Stimulated activated naive CD8-positive, alpha-beta T cell treated with anti-CD3 and anti-CD28 coated beads, Interleukin-15, amount 100 ng/mL, for 72 hours (primary cell): Measurements from ENCODE around the gene ASCC2.
A peak's percentile ranks its signal among the peaks of the same experiment; 100 is the strongest.
"Not testable (repeated sequence)": the region's sequence is repeated elsewhere in the genome, so short reads cannot be mapped to it uniquely, and the experiment has no call there.

Source experiments
- ATAC-seq: fragments of 150-1000 bp; cut with Tn5 transposase; 2 replicates; pipeline ENCODE4 v1.10.0; 2021; ENCODE audit warnings: mild to moderate bottlenecking, moderate library complexity
- DNase-seq, 2 donors: peaks; one replicate each; pipeline ENCODE4 v3.0.0; 2021 to 2022
- H3K27ac Mint-ChIP-seq, 2 donors: one replicate each; pipeline ENCODE4 v1.8.0; 2022; ENCODE audit warnings: mild to moderate bottlenecking in 2 of 2, mixed read lengths in 2 of 2, moderate library complexity in 2 of 2
- H3K27me3 Mint-ChIP-seq: one replicate; pipeline ENCODE4 v1.8.0; 2022; ENCODE audit warnings: mixed read lengths
- H3K4me1 Mint-ChIP-seq: one replicate; pipeline ENCODE4 v1.8.0; 2022; ENCODE audit warnings: mild to moderate bottlenecking, mixed read lengths
- H3K4me3 Mint-ChIP-seq, 2 donors: one replicate each; pipeline ENCODE4 v1.8.0; 2022; ENCODE audit warnings: mild to moderate bottlenecking in 2 of 2, mixed read lengths in 2 of 2, moderate library complexity in 1 of 2
- H3K9me3 Mint-ChIP-seq, 2 donors: one replicate each; pipeline ENCODE4 v1.8.0; 2022; ENCODE audit warnings: mixed read lengths in 2 of 2

Gene ASCC2

DNA sequence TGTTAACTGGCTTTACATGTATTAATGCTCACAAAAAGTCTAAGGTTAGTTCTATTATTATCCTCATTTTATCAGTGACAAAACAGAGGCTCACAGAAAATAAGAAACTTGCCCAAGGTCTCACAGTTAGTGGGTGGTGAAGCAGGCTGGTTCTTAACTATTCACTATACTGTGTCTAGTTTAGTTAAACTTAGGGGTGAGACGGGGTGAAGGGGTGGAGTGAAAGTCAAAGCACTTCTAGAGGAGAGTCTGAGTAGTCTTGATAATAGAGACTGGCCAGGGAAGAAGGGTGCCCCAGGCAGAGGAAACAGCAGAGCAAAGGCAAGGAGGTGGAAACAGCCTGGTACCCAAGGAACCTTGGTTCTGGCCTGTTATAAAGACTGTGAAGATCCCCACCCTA is 4.0 kb downstream of the ASCC2 start:
- peaks cover 0 to 2% of the 10 kb centered on the region in 2 donors for H3K9me3 Mint-ChIP-seq
- no peaks in the 10 kb centered on the region for H3K27me3 Mint-ChIP-seq
- ATAC-seq (no peak), DNase-seq (no peak)
- H3K4me1 Mint-ChIP-seq: peaks cover 38% of the 10 kb centered on the region
- no peak overlapping the region for H3K4me3 Mint-ChIP-seq
- no peak overlapping the region for H3K27ac Mint-ChIP-seq

DNA sequence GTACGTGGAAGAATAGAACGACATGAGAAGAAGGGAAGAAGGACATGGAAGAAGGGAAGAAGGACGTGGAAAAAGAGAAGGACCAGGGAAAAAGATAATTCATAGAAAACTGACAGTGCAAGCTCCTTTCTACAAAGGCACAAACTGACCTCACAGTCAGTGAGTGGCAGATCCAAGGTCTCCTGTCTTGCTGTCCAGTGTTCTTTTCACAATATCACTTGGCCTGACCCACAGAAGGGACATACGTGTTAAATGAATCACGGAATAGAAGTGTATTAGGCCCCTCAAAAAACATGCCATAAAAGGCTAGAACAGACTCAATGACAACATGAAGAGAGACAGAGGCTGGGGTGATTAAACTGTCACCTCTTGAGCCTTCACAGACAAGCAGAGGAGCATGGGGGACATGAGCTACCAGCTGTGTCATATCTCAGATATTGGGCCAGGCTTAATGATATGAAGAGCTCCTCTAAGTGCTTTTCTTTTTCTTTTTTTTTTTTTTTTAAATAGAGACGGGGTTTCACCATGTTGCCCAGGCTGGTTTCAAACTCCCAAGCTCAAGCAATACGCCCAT is 4.6 kb downstream of the ASCC2 start:
- no peak overlapping the region for H3K4me3 Mint-ChIP-seq
- no peaks in the 10 kb centered on the region for H3K27me3 Mint-ChIP-seq
- no peak overlapping the region for H3K27ac Mint-ChIP-seq
- DNase-seq (no peak), ATAC-seq (no peak)
- H3K4me1 Mint-ChIP-seq: peaks cover 33% of the 10 kb centered on the region
- H3K9me3 Mint-ChIP-seq: no peaks in the 10 kb centered on the region

DNA sequence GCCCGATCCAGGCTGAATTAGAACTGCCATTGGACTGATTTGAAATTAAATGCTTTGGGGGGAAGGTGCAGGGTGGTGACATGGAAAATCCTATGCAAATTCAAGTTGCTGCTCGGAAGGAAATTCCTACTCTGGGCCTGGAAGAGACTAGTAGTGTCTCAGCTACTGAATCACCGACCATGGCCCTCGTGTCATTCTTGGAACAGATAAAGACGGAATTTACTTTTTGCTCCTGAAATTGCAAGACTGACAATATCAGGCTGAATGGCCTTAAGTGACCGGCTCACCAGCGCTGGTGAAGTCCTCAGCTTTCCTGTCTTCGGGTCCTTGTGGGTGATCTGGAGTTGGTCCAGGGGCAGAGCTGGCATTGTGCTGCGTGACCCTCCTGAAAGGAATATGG is 6.1 kb downstream of the ASCC2 start:
- Mint-ChIP-seq H3K9me3 (no peaks in the 10 kb centered on the region), H3K4me1 (peaks cover 20% of the 10 kb centered on the region), H3K27ac (no peak overlapping the region)

DNA sequence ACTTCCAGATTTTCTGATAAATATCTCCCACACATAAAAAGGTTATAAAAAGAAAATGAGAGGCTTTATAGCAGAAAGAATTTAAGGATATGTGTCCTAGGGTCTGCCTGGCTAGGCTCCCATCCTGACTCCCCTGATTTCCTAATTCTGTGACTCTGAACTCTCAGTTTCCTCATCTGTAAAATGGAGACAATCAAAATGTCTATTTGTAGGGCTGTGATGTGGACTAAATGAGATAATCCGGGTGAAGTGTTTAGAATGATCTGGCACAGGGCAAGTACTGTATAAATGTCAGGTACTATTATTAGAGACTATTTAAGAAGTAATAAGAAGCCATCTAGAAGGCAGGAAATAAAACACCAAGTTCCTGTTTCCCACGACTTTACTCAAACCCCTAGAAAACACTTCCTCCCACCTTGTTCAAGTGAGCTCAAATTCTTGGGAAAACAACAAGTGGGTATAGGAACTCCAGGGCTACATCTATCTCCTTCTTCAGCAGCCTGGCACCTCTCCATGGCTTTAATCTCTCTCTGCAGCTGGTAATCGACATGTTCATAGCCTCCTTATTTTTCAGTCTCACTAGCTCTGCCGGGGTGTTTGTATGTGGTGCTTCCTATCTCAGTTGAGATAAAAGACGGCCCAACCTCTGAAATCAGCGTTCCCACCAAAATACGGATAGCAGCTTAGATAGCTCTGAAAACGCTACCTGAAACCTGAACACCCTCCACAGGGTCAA is 6.7 kb downstream of the ASCC2 start:
- DNase-seq (no peak), ATAC-seq (no peak)
- Mint-ChIP-seq H3K27me3 (no peaks in the 10 kb centered on the region), H3K27ac (peak overlapping the region in 1 of 2 donors; percentile 44), H3K9me3 (no peaks in the 10 kb centered on the region), H3K4me3 (no peak overlapping the region), H3K4me1 (peaks cover 14% of the 10 kb centered on the region)

More for the DNA sequence above, 6.1 kb downstream of the ASCC2 start:
- Mint-ChIP-seq H3K4me3 (no peak overlapping the region), H3K27me3 (no peaks in the 10 kb centered on the region)
- DNase-seq (no peak), ATAC-seq (no peak)

DNA sequence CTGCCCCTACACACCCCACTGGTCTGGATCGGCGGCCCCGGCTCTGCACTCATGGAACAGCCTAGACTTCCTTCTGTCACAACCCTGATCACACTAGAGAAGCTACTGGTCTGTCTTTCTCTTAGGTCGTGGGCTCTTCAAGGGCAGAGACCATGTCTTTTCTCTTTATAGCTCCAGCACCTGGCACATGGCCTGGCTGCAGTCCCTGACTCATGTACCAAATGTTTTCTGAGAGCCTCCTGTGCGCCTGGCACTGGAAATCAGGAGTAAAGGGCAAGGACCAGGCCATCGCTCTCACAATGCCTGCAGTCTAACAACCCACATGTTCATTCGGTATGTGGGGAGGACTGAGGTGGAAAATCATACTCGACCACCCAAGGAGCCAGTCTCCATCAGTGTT is 7.5 kb downstream of the ASCC2 start:
- Mint-ChIP-seq H3K4me1 (peaks cover 7% of the 10 kb centered on the region), H3K9me3 (no peaks in the 10 kb centered on the region), H3K4me3 (no peak overlapping the region), H3K27me3 (no peaks in the 10 kb centered on the region), H3K27ac (peak overlapping the region in 1 of 2 donors; percentile 39)
- DNase-seq (no peak), ATAC-seq (no peak)

DNA sequence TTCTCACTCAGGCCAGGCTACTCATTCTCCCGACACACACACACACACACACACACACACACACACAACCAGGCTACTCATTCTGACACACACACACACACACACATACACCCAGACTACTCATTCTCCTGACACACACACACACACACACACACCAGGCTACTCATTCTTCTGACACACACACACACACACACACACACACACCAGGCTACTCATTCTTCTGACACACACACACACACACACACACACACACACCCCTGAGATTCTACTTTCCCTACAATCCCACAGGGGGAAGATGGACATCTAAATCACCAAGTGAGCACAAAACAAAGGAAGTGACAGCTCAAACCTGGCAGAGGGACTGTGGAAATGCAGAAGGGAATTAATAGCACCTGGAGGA is 10.3 kb downstream of the ASCC2 start:
- not testable (repeated sequence) for H3K9me3 Mint-ChIP-seq, H3K4me1 Mint-ChIP-seq, ATAC-seq, DNase-seq, H3K27me3 Mint-ChIP-seq, H3K4me3 Mint-ChIP-seq
- peak overlapping the region in 1 of 2 donors; percentile 62 for H3K27ac Mint-ChIP-seq

DNA sequence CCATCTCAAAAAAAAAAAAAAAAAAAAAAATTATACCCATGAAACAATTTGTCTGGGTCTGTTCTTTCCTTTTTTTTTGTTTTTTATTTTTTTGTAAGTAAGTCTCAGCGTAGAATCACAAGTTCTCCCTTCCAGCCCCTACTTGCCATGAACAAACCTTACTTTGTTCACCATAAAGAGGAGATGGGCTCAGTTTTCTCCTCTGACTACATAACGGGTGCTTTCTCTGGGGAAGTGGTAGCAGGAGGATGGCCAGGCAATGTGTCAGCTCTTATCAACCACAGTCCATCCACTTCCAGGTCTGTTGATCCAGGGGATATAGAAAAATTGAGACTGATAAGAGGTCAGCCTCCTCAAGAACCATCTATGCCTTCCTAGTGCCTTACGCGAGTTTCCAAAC is 11.0 kb downstream of the ASCC2 start:
- Mint-ChIP-seq H3K4me1 (peaks cover 8% of the 10 kb centered on the region), H3K27me3 (no peaks in the 10 kb centered on the region), H3K27ac (no peak overlapping the region), H3K4me3 (no peak overlapping the region), H3K9me3 (no peaks in the 10 kb centered on the region)
- DNase-seq (no peak), ATAC-seq (no peak)

DNA sequence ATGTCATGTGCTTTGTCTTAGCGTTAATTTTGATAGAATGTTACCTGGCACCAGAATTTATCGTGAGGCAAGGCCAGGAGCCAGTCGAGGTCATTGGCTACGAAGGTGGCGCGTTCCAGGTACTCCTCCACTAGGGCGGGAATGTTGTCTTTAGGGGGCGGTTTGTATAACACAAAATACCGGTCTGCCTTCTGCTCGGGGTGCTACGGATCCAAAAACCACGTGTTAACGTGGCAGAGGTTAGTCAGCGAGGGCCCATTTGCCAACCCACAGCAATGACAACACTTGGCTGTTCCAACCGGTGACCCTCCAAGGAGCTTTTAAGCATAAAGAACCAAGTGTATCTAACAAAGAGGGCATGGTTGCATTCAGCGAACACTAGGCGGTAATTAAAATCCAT is 12.5 kb downstream of the ASCC2 start:
- Mint-ChIP-seq H3K4me1 (peaks cover 21% of the 10 kb centered on the region), H3K27me3 (no peaks in the 10 kb centered on the region), H3K4me3 (no peak overlapping the region), H3K9me3 (no peaks in the 10 kb centered on the region), H3K27ac (no peak overlapping the region)
- ATAC-seq (no peak), DNase-seq (no peak)

DNA sequence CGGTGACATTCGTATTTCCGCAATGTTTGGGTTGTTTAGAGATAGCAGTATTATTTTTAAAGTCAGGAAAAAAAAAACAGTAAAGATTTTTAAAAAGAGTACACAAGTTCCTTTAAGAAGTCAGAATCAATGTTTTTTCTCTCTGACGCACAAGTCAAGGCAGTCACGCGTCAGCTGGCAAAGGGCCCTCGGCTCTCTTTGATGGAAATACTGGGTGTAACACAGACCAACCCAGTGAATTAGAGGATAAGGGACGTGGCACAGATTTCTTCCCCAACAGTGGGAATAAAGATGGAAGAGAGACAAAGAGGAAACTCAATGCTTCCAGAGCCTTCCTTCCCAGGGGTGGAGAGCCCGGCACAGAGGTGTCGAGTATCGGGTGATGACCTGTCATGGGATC is 13.4 kb downstream of the ASCC2 start:
- ATAC-seq (no peak), DNase-seq (no peak)
- no peaks in the 10 kb centered on the region for H3K27me3 Mint-ChIP-seq
- peaks cover 18% of the 10 kb centered on the region for H3K4me1 Mint-ChIP-seq
- no peak overlapping the region for H3K4me3 Mint-ChIP-seq
- no peaks in the 10 kb centered on the region for H3K9me3 Mint-ChIP-seq
- no peak overlapping the region for H3K27ac Mint-ChIP-seq

DNA sequence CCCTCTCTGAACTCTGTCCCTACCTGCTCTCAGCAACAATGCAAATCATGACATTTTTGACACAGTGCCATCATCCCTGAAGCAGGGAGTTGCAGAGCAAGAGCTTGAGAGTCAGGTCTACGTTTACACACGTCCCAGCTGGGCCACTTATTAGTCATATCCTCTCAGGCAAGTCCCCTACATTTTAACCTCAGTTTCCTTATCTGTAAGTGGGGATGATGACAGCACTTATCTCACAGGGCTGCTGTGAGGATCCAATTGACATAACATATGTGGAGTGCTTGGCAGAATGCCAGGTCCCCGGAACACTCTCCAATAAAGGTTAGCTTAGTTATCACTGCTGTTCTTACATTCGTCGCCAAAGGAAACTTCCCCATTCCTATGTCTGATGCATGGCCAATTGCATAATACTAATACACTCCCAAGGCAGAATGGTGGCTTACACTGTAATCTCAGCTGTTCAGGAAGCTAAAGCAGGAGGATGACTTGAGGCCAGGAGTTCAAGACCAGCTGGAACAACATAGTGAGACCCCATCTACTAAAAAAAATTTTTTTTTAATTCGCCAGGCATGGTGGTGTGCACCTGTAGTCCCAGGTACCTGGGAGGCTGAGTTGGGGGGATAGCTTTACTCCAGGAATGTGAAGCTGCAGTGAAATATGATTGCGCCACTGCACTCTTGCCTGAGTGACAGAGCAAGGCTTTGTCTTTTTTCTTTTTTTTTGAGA is 16.6 kb downstream of the ASCC2 start:
- H3K27ac Mint-ChIP-seq: peak overlapping the region; percentile 67 to 80
- H3K4me3 Mint-ChIP-seq: no peak overlapping the region
- H3K27me3 Mint-ChIP-seq: no peaks in the 10 kb centered on the region
- peaks cover 22% of the 10 kb centered on the region for H3K4me1 Mint-ChIP-seq
- DNase-seq: peak; percentile 8 to 63
- no peaks in the 10 kb centered on the region for H3K9me3 Mint-ChIP-seq
- peak; percentile 100 for ATAC-seq

DNA sequence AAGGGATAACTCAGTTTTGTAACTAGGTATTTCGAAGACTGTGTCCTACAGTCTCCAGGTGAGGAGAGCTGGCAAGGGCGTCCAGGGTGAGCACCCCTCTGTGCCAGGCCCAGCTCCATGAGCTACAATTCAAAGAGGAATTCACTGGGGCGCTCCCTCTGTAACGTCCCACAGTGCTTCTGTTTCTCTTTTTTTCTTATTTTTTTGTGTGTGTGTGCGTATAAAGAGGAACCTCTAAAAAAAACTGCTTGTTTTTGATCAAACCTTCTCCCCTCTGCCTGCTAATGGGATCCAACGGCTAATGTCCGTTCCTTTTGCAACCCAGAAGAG is 17.1 kb downstream of the ASCC2 start:
- peaks cover 22% of the 10 kb centered on the region for H3K4me1 Mint-ChIP-seq
- H3K27ac Mint-ChIP-seq: peak overlapping the region; percentile 67 to 80
- H3K4me3 Mint-ChIP-seq: no peak overlapping the region

DNA sequence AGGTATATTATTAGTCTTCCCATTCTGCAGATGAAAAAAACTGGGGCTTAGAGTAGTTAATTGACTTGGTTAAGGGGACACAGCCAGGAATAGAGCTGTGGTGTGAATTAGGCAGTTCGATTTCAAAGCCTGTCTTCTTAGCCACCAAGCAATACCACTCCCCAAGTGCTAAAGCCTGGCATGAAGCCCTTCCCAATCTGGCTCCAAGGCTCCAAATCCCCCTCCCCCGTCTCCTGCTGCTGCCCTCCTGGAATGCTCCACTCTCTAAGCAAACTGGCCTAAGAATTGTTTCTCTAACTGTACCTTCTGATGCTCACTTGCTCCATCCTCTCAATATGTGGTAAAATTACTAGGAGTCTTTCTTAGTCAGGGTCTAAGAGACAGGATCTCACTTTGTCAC is 18.6 kb downstream of the ASCC2 start:
- H3K27ac Mint-ChIP-seq: peak overlapping the region in 1 of 2 donors; percentile 42
- H3K4me3 Mint-ChIP-seq: no peak overlapping the region
- ATAC-seq (no peak), DNase-seq (no peak)
- H3K9me3 Mint-ChIP-seq: no peaks in the 10 kb centered on the region
- no peaks in the 10 kb centered on the region for H3K27me3 Mint-ChIP-seq
- H3K4me1 Mint-ChIP-seq: peaks cover 22% of the 10 kb centered on the region

More for the DNA sequence above, 17.1 kb downstream of the ASCC2 start:
- H3K9me3 Mint-ChIP-seq: no peaks in the 10 kb centered on the region
- DNase-seq (no peak), ATAC-seq (no peak)
- H3K27me3 Mint-ChIP-seq: no peaks in the 10 kb centered on the region

DNA sequence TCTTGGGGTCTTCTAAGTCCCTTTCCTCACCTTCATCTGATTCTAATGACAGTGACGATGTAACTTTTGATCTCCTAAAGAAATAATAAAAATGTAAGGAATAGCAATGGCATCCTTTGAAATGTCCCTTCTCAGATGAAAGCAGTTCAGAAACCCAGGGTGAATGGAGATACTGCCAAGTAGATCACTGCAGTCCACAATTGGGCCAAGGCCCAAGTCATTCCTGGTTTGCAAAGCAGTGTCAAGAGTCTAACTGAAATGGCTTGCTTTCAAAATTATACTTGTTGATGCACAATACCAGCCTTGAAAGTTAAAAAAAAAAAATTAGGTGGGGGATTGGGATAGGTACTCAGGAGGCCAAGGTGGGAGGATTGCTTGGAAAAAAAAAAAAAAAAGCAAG is 20.4 kb downstream of the ASCC2 start:
- no peaks in the 10 kb centered on the region for H3K27me3 Mint-ChIP-seq
- ATAC-seq (no peak), DNase-seq (no peak)
- H3K4me1 Mint-ChIP-seq: peaks cover 22% of the 10 kb centered on the region
- peak overlapping the region in 1 of 2 donors; percentile 42 for H3K27ac Mint-ChIP-seq
- no peaks in the 10 kb centered on the region for H3K9me3 Mint-ChIP-seq
- H3K4me3 Mint-ChIP-seq: no peak overlapping the region

DNA sequence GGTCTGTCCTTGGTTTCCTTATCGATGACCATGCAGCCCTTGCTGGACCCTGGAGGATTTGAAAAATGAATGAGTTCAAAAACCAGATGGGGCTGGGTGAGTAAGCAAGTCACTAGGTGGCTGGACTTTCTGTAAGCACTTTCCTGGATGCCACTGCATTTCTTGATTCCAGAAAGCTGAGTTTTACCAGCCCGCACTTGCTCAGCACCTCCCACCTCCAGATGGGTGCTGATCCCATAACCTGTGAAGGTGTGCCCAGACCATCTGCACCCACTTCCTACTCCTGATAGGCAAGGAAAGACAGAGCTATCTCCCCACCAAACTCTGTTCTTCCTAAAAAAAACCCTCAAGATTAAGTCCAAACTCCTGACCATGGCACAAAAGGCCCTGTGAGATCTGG is 21.1 kb downstream of the ASCC2 start:
- H3K9me3 Mint-ChIP-seq: no peaks in the 10 kb centered on the region
- H3K4me3 Mint-ChIP-seq: no peak overlapping the region
- DNase-seq (no peak), ATAC-seq (no peak)
- peaks cover 18% of the 10 kb centered on the region for H3K4me1 Mint-ChIP-seq
- peak overlapping the region in 1 of 2 donors; percentile 42 for H3K27ac Mint-ChIP-seq
- no peaks in the 10 kb centered on the region for H3K27me3 Mint-ChIP-seq

DNA sequence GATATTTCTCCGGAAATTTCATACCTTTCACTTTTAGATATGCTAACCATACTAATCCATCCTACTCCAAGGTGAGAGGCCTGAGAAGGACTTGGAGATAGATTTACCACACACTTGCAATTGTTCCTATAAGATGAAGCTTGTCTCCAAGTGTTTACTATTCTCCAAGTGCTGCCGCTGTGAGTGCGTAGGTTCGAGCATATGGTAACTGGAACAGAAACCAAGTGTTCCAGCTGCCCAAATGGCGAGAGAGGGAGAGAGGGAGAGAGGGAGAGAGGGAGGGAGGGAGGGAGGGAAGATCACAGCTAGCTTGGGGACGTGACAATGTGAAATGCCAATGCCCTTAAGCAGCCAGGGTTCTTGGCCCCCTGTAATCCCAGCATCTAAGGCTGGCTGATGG is 21.5 kb downstream of the ASCC2 start:
- Mint-ChIP-seq H3K4me3 (no peak overlapping the region), H3K9me3 (no peaks in the 10 kb centered on the region), H3K27ac (no peak overlapping the region), H3K4me1 (peaks cover 14% of the 10 kb centered on the region), H3K27me3 (no peaks in the 10 kb centered on the region)
- no peak for DNase-seq
- ATAC-seq: no peak

DNA sequence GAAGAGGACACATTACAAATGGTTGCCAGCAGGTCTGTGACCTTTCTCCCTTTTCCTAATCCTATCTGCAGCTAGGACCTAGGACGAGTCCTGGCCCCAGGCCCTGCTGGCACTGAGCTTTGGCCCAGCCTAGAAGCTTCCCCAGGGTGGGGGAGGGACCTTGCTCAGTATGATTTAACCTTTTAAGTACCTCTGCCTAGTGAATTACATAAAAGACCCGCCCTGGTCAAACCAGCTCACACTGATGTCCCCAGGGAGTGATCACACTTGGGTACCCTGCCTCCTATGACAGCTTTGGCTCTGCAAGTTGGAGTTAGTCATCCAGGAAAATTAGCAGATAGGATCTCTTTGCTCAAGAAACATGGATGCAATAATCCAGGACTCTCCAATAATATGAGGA is 21.9 kb downstream of the ASCC2 start:
- peaks cover 10% of the 10 kb centered on the region for H3K4me1 Mint-ChIP-seq
- H3K27ac Mint-ChIP-seq: peak overlapping the region in 1 of 2 donors; percentile 76
- H3K27me3 Mint-ChIP-seq: no peaks in the 10 kb centered on the region
- no peaks in the 10 kb centered on the region for H3K9me3 Mint-ChIP-seq
- H3K4me3 Mint-ChIP-seq: no peak overlapping the region
- DNase-seq (no peak), ATAC-seq (no peak)
